ENCODE measurements around the gene FOSL1. TPM values are rescaled to one million over a fixed set of nuclear protein-coding genes. Genes with fewer than 3 reads are reported as not detected.
A peak's percentile ranks its signal among the peaks of the same experiment; 100 is the strongest.

The FOSL1 gene
- total RNA-seq, result 10 to 100 TPM in 3 of 6 donors, 1 to 10 TPM in 3; 1.8 to 16.9 (median 8.2) TPM

DNA sequence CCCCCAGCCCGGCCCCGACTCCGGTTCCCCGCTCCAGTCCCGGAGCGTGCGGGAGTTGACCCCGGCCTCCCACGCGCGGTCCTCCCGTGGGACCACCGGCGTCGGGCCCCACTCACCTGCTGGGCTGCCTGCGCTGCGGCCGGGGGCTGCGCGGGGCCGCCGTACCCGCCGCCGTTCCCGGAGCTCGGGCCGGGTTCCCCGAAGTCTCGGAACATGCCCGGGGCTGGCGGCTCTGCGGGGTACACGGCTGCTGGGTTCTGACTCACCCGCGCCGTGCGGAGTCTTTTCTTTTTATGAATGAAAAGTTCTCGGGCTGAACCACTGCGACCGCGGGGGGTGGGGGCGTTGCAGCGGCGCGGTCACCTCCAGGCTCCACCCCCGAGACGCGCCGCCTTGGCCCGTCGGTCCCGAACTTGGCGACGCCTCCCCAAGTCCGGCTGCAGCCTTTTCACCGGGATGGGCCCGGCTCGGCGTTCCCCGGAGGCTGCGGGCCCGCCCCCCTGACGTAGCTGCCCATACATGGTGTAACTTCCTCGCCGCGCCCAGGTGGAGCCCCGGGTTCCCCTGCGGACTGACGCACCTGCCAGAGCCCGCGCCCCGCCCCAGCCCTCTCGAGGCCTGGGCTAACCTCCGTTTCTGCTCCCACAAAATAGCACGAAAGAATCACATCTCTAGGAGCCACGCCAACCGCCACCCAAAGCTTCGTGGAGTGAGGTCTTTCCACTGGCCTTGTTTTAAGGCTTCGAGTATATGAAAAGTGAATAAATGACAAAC, at the start of gene FOSL1:
TSS of gene FOSL1 (minus strand) at position 264 of the 774 bp plus-strand sequence. CDS start at position 215, 49 bp downstream.
- Histone ChIP-seq H3K4me3 (peak within 1 kb of the TSS; percentile 62 to 75 (median 68)), H3K36me3 (no peaks in the 10 kb centered on the region), H3K27me3 (peaks cover 0 to 3% (median 0%) of the 10 kb centered on the region in 4 donors), H3K4me1 (peaks cover 15 to 22% (median 18%) of the 10 kb centered on the region in 4 donors), H3K27ac (peak within 1 kb of the TSS; percentile 70 to 84 (median 77)), H3K9me3 (no peaks in the 10 kb centered on the region)
- WGBS, 2 donors, result 5 to 7% methylated on average over 16 to 46 of the region's 80 CpGs
- peak; percentile 97 for DNase-seq
- peak; percentile 91 to 95 for ATAC-seq (ENCODE audit: low FRiP score in 2 of 2)
- TF ChIP-seq, protein P1, sequence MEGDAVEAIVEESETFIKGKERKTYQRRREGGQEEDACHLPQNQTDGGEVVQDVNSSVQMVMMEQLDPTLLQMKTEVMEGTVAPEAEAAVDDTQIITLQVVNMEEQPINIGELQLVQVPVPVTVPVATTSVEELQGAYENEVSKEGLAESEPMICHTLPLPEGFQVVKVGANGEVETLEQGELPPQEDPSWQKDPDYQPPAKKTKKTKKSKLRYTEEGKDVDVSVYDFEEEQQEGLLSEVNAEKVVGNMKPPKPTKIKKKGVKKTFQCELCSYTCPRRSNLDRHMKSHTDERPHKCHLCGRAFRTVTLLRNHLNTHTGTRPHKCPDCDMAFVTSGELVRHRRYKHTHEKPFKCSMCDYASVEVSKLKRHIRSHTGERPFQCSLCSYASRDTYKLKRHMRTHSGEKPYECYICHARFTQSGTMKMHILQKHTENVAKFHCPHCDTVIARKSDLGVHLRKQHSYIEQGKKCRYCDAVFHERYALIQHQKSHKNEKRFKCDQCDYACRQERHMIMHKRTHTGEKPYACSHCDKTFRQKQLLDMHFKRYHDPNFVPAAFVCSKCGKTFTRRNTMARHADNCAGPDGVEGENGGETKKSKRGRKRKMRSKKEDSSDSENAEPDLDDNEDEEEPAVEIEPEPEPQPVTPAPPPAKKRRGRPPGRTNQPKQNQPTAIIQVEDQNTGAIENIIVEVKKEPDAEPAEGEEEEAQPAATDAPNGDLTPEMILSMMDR (IDR thresholded peaks at IDR 0.05), result peak in 1 of 6 experiments; percentile 9
- TF ChIP-seq EP300 (IDR thresholded peaks at IDR 0.05), result peak in 1 of 4 donors; percentile 10
- TF ChIP-seq POLR2A (IDR thresholded peaks at IDR 0.05), result peak in 3 of 4 donors; percentile 64 to 81 (median 73)
- peak; percentile 52 to 72 for TF ChIP-seq POLR2AphosphoS5 (IDR thresholded peaks at IDR 0.05)

DNA sequence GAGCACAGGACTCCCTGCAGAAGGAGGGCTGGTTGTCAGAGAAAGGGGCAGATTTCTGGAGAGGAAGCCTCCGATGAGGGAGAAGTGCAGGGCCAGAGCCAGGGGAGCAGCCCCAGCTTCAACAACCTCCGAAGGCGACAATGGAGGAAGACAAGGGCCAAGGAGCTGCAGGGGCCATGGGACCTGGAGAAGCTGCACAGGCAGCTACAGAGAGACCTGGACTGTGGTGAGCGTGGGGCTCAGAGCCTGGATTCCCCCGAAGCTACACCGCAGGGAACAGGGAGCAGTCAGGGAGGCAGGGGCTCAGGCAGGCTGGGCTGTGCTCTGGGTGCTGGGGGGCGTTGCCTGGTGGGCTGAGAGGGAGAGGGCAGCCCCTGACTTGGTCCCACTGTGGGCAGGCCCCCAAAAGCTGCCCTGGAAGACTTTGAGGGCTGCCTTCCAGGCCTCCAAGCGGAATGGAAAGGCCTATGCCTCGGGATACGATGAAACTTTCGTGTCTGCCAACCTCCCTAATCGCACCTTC, 47.5 kb upstream of the FOSL1 start:
- H3K27ac ChIP-seq, result no peak overlapping the region
- H3K4me1 ChIP-seq, result no peaks in the 10 kb centered on the region
- no peaks in the 10 kb centered on the region for H3K9me3 ChIP-seq
- DNase-seq (no peak), ATAC-seq (ENCODE audit: low FRiP score in 2 of 2) (peak in 1 of 2 donors; percentile 54)
- WGBS, 2 donors, result 74 to 84% methylated on average over 6 to 12 of the region's 12 CpGs
- H3K27me3 ChIP-seq, result no peaks in the 10 kb centered on the region
- no peak overlapping the region for H3K4me3 ChIP-seq
- no peak for TF ChIP-seq EP300 (IDR thresholded peaks at IDR 0.05)
- TF ChIP-seq POLR2AphosphoS5 (IDR thresholded peaks at IDR 0.05), result no peak
- TF ChIP-seq POLR2A (IDR thresholded peaks at IDR 0.05), result no peak
- TF ChIP-seq, protein P1 (IDR thresholded peaks at IDR 0.05), result no peak
- H3K36me3 ChIP-seq, result no peaks in the 10 kb centered on the region

DNA sequence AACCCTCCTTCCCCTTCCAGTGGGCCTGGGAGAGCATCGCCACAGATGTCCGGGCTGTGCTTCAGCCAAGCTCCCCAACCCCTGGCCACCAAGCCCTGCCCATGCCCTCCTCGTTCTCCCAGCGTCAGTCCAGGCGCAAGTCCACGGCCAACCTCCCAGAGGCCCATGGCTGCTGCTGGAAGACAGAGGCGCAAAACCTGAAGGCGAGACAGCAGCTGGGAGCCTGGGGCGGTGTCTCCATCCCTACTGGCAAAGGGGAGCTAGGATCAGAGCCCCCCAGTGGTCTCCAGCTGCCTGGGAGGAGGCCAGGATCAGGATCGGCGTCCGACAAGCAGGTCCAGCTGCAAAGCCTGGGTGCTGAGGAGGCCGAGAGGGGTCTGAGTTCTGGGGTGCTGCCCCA, 46.9 kb upstream of the FOSL1 start:
- 49 to 78% methylated on average over 10 to 13 of the region's 13 CpGs for WGBS, 2 donors
- TF ChIP-seq POLR2A (IDR thresholded peaks at IDR 0.05), result no peak
- Histone ChIP-seq H3K36me3 (no peaks in the 10 kb centered on the region), H3K27me3 (no peaks in the 10 kb centered on the region), H3K9me3 (no peaks in the 10 kb centered on the region), H3K4me3 (no peak overlapping the region), H3K27ac (no peak overlapping the region), H3K4me1 (no peaks in the 10 kb centered on the region)
- ATAC-seq (ENCODE audit: low FRiP score in 2 of 2), result no peak
- no peak for DNase-seq

DNA sequence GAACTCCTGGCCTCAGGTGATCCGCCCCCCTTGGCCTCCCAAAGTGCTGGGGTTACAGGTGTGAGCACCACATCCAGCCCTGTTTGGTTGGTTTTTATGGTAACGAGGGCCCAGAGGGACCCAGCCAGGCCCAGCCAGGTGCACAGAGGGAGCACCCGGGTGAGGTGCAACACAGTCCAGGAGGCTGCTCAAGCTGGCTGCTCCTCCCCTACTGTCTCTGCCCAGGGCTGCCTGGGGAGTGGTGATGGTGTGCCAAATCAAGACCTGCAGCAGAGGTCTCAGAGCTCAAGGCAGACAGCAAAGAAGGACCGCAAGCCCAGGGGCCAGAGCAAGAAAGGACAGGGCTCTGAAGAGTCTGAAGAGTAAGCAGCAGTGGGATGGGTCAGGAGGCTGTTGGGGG, 46.5 kb upstream of the FOSL1 start:
- no peak for DNase-seq

DNA sequence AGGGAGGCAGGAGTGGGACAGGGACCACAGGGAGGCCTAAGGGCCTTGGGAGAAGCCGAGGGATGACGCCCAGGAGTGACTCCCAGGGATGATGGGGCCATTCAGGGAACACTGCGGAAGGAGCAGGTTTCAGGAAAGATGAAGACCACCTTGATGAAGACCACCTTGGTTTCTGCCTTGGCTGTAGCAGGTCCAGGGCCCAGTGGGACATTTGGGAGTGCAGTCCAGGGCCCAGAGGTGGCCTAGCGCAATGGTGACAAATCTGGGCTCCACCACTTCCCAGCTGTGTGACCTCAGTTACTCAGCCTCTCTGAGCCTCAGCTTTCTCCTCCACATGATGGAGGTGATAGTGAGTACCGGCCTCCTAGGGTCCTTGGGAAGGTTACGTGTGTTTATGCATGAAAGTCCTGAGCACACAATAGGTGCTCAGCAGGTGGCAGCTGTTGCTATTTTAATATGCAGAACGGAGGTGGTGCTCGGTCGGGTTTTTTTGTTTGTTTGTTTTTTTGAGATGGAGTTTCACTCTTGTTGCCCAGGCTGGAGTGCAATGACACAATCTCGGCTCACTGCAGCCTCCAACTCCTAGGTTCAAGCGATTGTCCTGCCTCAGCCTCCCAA, 45.9 kb upstream of the FOSL1 start:
- DNase-seq (no peak), ATAC-seq (ENCODE audit: low FRiP score in 2 of 2) (no peak)
- no peak overlapping the region for H3K27ac ChIP-seq
- H3K36me3 ChIP-seq, result no peaks in the 10 kb centered on the region
- TF ChIP-seq, protein P1 (IDR thresholded peaks at IDR 0.05), result no peak
- TF ChIP-seq POLR2AphosphoS5 (IDR thresholded peaks at IDR 0.05) (no peak), POLR2A (IDR thresholded peaks at IDR 0.05) (no peak), EP300 (IDR thresholded peaks at IDR 0.05) (no peak)
- no peaks in the 10 kb centered on the region for H3K27me3 ChIP-seq
- no peaks in the 10 kb centered on the region for H3K9me3 ChIP-seq
- WGBS, 2 donors, result 88 to 89% methylated on average over 7 to 11 of the region's 11 CpGs
- no peak overlapping the region for H3K4me3 ChIP-seq
- H3K4me1 ChIP-seq, result no peaks in the 10 kb centered on the region

More for the DNA sequence above, 46.5 kb upstream of the FOSL1 start:
- Histone ChIP-seq H3K27ac (no peak overlapping the region), H3K9me3 (no peaks in the 10 kb centered on the region), H3K4me1 (no peaks in the 10 kb centered on the region), H3K4me3 (no peak overlapping the region), H3K36me3 (no peaks in the 10 kb centered on the region), H3K27me3 (no peaks in the 10 kb centered on the region)
- ATAC-seq (ENCODE audit: low FRiP score in 2 of 2), result peak in 1 of 2 donors; percentile 15
- no peak for TF ChIP-seq POLR2AphosphoS5 (IDR thresholded peaks at IDR 0.05)
- WGBS, 2 donors, result 83 to 91% methylated on average over 3 to 4 of the region's 4 CpGs

Measured in upper lobe of left lung (tissue), 6 donors.